GM20000 (cell line): Measurements from ENCODE around the gene PDP2.

ENCODE experiments used
- DNase-seq: peaks from one replicate; pipeline ENCODE4 v3.0.0; 2012; ENCODE audit warnings: low spot score
- CTCF ChIP-seq: IDR thresholded peaks from 2 replicates; pipeline ENCODE4 v1.5.1; 2012; ENCODE audit warnings: mild to moderate bottlenecking, control low read depth; ENCODE audit errors: extremely low read depth, missing control alignments

The PDP2 gene

GRCh38 chr16:66843191-66843590, 37.1 kb upstream of the PDP2 start:
- TF ChIP-seq CTCF = no peak
- DNase-seq = no peak

- no peak for DNase-seq
- TF ChIP-seq CTCF = no peak
Observed at GRCh38 chr16:66844009-66844341, 36.3 kb upstream of the PDP2 start.

- TF ChIP-seq CTCF = no peak
- no peak for DNase-seq
Observed at GRCh38 chr16:66844342-66845079, 35.8 kb upstream of the PDP2 start, which contains the start of gene CA7. Gene CA7 (plus strand): TSS chr16:66844414. CDS start chr16:66844488, 74 bp downstream.

GRCh38 chr16:66845080-66845410, 35.3 kb upstream of the PDP2 start:
- no peak for TF ChIP-seq CTCF
- DNase-seq = no peak

GRCh38 chr16:66845791-66846221, 34.5 kb upstream of the PDP2 start:
- TF ChIP-seq CTCF = no peak
- no peak for DNase-seq

GRCh38 chr16:66846266-66846665, 34.0 kb upstream of the PDP2 start:
- DNase-seq = no peak
- no peak for TF ChIP-seq CTCF

- DNase-seq = no peak
- TF ChIP-seq CTCF = no peak
Observed at GRCh38 chr16:66846831-66847230, 33.5 kb upstream of the PDP2 start.
